Mammary epithelial cell (primary cell): ENCODE measurements around the gene DLX1.

Experiments used
- EZH2 ChIP-seq: IDR thresholded peaks from 2 replicates; pipeline ENCODE4 v1.6.1; 2012; ENCODE audit warnings: low read length, inconsistent platforms, borderline replicate concordance
- TF ChIP-seq, protein P1 (sequence below), 2 donors: IDR thresholded peaks in 1 of 2; conservative IDR thresholded peaks in 1 of 2; 2 replicates each; pipeline ENCODE4 v1.5.1; 2011 to 2012; ENCODE audit warnings: inconsistent platforms in 2 of 2, low read length in 2 of 2, mild to moderate bottlenecking in 2 of 2, control low read depth in 1 of 2, low read depth in 1 of 2; ENCODE audit not compliant: insufficient read depth in 1 of 2; ENCODE audit errors: extremely low read depth in 1 of 2

DNA sequence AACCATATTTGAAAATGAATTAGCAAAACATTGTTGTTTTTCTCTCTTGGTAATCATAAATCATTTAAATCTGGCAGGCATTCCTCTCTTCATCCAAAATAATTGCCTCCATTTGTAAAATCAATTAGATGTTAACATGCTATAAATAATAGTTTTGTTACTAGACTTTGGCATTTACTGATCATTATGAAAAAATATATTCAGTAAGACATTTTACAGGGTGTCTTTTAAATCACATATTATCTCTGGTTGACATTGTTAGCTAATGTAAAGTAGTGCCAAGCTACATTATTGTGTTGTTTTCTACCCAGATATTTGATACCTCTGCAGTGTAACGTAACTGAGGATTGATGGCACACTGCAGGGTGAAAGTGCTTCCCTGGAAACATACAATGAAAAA lies 31.8 kb upstream of the DLX1 start:
- TF ChIP-seq, protein P1, sequence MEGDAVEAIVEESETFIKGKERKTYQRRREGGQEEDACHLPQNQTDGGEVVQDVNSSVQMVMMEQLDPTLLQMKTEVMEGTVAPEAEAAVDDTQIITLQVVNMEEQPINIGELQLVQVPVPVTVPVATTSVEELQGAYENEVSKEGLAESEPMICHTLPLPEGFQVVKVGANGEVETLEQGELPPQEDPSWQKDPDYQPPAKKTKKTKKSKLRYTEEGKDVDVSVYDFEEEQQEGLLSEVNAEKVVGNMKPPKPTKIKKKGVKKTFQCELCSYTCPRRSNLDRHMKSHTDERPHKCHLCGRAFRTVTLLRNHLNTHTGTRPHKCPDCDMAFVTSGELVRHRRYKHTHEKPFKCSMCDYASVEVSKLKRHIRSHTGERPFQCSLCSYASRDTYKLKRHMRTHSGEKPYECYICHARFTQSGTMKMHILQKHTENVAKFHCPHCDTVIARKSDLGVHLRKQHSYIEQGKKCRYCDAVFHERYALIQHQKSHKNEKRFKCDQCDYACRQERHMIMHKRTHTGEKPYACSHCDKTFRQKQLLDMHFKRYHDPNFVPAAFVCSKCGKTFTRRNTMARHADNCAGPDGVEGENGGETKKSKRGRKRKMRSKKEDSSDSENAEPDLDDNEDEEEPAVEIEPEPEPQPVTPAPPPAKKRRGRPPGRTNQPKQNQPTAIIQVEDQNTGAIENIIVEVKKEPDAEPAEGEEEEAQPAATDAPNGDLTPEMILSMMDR (conservative IDR thresholded peaks at IDR 0.05 in 1 of 2, IDR thresholded peaks at IDR 0.05 in 1 of 2; ENCODE audit: extremely low read depth in 1 of 2, insufficient read depth in 1 of 2, low read depth in 1 of 2, low read length in 2 of 2), result no peak
- TF ChIP-seq EZH2, result no peak
